GM12878 (cell line): ENCODE data around the gene TYW5.

Experiments
- POLR2A ChIP-seq: IDR thresholded peaks from 2 replicates; pipeline ENCODE4 v1.6.1; 2011; ENCODE audit warnings: low read depth, mild to moderate bottlenecking, low read length
- TF ChIP-seq, protein P1 (sequence below): IDR thresholded peaks from 2 replicates; pipeline ENCODE4 v1.6.1; 2011; ENCODE audit warnings: low read depth, mild to moderate bottlenecking, low read length, moderate library complexity, borderline replicate concordance; ENCODE audit errors: extremely low read depth
- TF ChIP-seq, protein P2 (sequence below), 3 experiments: IDR thresholded peaks in 2 of 3; conservative IDR thresholded peaks in 1 of 3; 2 replicates each; pipeline ENCODE4 v1.5.1; 2011; ENCODE audit warnings: low read depth in 3 of 3, low read length in 3 of 3, mild to moderate bottlenecking in 3 of 3, control low read depth in 2 of 3, moderate library complexity in 2 of 3, inconsistent platforms in 1 of 3, mixed read lengths in 1 of 3; ENCODE audit not compliant: control insufficient read depth in 2 of 3, insufficient read depth in 1 of 3; ENCODE audit errors: extremely low read depth in 1 of 3

DNA sequence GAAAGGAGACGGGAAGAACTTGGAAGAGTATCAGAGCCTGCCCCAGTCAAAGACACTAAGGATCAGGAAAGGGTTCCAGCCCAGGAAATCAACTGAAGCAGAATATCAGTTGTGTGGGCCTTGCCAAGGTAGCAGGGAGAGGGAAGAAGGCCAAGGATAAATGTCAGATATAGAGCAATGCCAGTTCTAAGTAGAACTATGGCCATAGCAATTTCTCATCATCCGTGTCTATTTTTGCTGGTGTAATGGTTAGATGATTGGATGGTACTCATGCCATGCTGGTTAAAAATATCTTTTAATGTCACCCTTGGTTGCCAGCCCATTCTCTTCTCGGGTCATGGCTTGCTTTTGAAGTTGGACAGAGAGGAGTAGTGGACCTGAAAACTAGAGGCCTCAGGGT, 42.0 kb upstream of the TYW5 start:
- no peak for TF ChIP-seq POLR2A
- TF ChIP-seq, protein P1, sequence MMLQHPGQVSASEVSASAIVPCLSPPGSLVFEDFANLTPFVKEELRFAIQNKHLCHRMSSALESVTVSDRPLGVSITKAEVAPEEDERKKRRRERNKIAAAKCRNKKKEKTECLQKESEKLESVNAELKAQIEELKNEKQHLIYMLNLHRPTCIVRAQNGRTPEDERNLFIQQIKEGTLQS: no peak
- TF ChIP-seq, protein P2, sequence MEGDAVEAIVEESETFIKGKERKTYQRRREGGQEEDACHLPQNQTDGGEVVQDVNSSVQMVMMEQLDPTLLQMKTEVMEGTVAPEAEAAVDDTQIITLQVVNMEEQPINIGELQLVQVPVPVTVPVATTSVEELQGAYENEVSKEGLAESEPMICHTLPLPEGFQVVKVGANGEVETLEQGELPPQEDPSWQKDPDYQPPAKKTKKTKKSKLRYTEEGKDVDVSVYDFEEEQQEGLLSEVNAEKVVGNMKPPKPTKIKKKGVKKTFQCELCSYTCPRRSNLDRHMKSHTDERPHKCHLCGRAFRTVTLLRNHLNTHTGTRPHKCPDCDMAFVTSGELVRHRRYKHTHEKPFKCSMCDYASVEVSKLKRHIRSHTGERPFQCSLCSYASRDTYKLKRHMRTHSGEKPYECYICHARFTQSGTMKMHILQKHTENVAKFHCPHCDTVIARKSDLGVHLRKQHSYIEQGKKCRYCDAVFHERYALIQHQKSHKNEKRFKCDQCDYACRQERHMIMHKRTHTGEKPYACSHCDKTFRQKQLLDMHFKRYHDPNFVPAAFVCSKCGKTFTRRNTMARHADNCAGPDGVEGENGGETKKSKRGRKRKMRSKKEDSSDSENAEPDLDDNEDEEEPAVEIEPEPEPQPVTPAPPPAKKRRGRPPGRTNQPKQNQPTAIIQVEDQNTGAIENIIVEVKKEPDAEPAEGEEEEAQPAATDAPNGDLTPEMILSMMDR (IDR thresholded peaks at IDR 0.05 in 2 of 3, conservative IDR thresholded peaks at IDR 0.05 in 1 of 3; ENCODE audit: control insufficient read depth in 2 of 3, extremely low read depth in 1 of 3, insufficient read depth in 1 of 3, low read depth in 3 of 3, low read length in 3 of 3): no peak
